Astrocyte (in vitro differentiated cells and primary cell): Measurements from ENCODE around the gene USP20. TPM values are rescaled to one million over a fixed set of nuclear protein-coding genes. Genes with fewer than 3 reads are reported as not detected.

ENCODE experiments used
- DNase-seq: peaks from one replicate; pipeline ENCODE4 v3.0.0-alpha.2; 2010; ENCODE audit warnings: low read depth
- FAIRE-seq: peaks from 2 replicates; lab custom pipeline; 2011; peaks lifted over from hg19 to GRCh38; lab: Jason Lieb, UNC
- H2AFZ ChIP-seq: 2 replicates; pipeline ENCODE4 v1.6.0; 2012; ENCODE audit warnings: low read depth, low read length, inconsistent platforms
- H3K27ac ChIP-seq: 2 replicates; pipeline ENCODE4 v1.5.1; 2011; ENCODE audit warnings: low read depth, low read length, inconsistent platforms
- H3K27me3 ChIP-seq: 2 replicates; pipeline ENCODE4 v1.6.0; 2011; ENCODE audit warnings: low read length, inconsistent platforms; ENCODE audit not compliant: insufficient read depth
- H3K36me3 ChIP-seq: 2 replicates; pipeline ENCODE4 v1.5.1; 2011; ENCODE audit warnings: low read length, inconsistent platforms; ENCODE audit not compliant: insufficient read depth
- H3K4me1 ChIP-seq: 2 replicates; pipeline ENCODE4 v1.5.1; 2011; ENCODE audit warnings: low read length, inconsistent platforms; ENCODE audit not compliant: insufficient read depth
- H3K4me2 ChIP-seq: 2 replicates; pipeline ENCODE4 v1.6.0; 2012; ENCODE audit warnings: low read length, inconsistent platforms
- H3K4me3 ChIP-seq: 2 replicates; pipeline ENCODE4 v1.5.1; 2011; ENCODE audit warnings: low read depth, mild to moderate bottlenecking, low read length, inconsistent platforms; ENCODE audit not compliant: insufficient read depth
- H3K79me2 ChIP-seq: 2 replicates; pipeline ENCODE4 v1.6.0; 2012; ENCODE audit warnings: mild to moderate bottlenecking, low read length, inconsistent platforms; ENCODE audit not compliant: insufficient read depth
- H3K9ac ChIP-seq: 2 replicates; pipeline ENCODE4 v1.6.0; 2012; ENCODE audit warnings: mild to moderate bottlenecking, low read length, inconsistent platforms
- H3K9me3 ChIP-seq: 2 replicates; pipeline ENCODE4 v1.5.1; 2012; ENCODE audit warnings: low read depth, mild to moderate bottlenecking, low read length, inconsistent platforms; ENCODE audit not compliant: insufficient read depth
- H4K20me1 ChIP-seq: 2 replicates; pipeline ENCODE4 v1.6.0; 2012; ENCODE audit warnings: low read length, inconsistent platforms; ENCODE audit not compliant: insufficient read depth
- H3K27ac Mint-ChIP-seq: one replicate; pipeline ENCODE4 v1.8.0; 2021; ENCODE audit warnings: mild to moderate bottlenecking, mixed read lengths; ENCODE audit not compliant: unreplicated experiment
- H3K27me3 Mint-ChIP-seq: one replicate; pipeline ENCODE4 v1.8.0; 2021; ENCODE audit warnings: low read depth, mixed read lengths; ENCODE audit not compliant: unreplicated experiment
- H3K36me3 Mint-ChIP-seq: one replicate; pipeline ENCODE4 v1.8.0; 2021; ENCODE audit warnings: low read depth, mixed read lengths; ENCODE audit not compliant: unreplicated experiment
- H3K4me1 Mint-ChIP-seq: one replicate; pipeline ENCODE4 v1.8.0; 2021; ENCODE audit warnings: low read depth, mixed read lengths; ENCODE audit not compliant: unreplicated experiment
- H3K4me3 Mint-ChIP-seq: one replicate; pipeline ENCODE4 v1.8.0; 2021; ENCODE audit warnings: mild to moderate bottlenecking, moderate library complexity, mixed read lengths; ENCODE audit not compliant: unreplicated experiment
- H3K9me3 Mint-ChIP-seq: one replicate; pipeline ENCODE4 v1.8.0; 2021; ENCODE audit warnings: mild to moderate bottlenecking, mixed read lengths; ENCODE audit not compliant: unreplicated experiment
- EZH2 ChIP-seq: IDR thresholded peaks from 2 replicates; pipeline ENCODE4 v1.6.1; 2012; ENCODE audit warnings: mild to moderate bottlenecking, low read length, inconsistent platforms; ENCODE audit not compliant: insufficient read depth
- total RNA-seq: library from RNA; stranded (reverse); gene quantifications from 2 replicates; pipeline ENCODE4 v1.2.1, GENCODE V29; 2021
- TF ChIP-seq, protein P1 (sequence below): IDR thresholded peaks from 2 replicates; pipeline ENCODE4 v1.5.1; 2011; ENCODE audit warnings: low read depth, mild to moderate bottlenecking, inconsistent platforms, low read length, moderate library complexity; ENCODE audit not compliant: insufficient read depth

The USP20 gene
- total RNA-seq, 1 donor from 2014 or later = 24.1 TPM

DNA sequence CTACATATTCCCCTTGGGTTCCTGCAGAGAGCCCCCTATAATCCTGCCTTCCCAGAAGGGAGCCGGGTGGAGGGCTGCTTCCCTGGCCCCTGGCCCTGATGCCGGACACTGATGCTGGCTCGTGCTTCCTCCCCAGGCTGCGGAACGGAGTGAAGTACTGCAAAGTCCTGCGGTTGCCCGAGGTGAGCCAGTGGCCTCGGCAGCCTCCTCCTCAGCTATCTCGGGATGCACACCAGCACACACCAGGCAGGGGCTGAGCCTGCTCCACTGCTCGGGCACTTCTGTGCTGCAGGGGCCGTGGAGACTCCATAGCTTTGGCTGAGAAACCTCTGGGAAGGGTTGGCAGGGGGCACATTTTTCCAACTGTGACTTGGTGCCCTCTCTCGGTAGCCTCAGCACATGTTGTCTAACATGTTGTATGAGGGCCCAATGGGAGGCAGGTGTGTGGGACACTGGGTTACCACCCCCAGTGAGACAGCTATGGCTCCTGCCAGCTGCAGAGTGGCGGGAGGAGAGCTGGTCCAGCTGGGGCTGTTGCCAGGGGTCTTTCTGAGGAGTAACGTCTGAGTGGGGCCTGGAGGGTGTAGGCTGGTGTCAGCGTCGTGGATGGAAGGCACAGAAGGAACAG, 38.4 kb downstream of the USP20 start:
- no peak overlapping the region for H3K27ac Mint-ChIP-seq
- H3K9me3 Mint-ChIP-seq = no peaks in the 10 kb centered on the region
- no peaks in the 10 kb centered on the region for H3K4me1 Mint-ChIP-seq

DNA sequence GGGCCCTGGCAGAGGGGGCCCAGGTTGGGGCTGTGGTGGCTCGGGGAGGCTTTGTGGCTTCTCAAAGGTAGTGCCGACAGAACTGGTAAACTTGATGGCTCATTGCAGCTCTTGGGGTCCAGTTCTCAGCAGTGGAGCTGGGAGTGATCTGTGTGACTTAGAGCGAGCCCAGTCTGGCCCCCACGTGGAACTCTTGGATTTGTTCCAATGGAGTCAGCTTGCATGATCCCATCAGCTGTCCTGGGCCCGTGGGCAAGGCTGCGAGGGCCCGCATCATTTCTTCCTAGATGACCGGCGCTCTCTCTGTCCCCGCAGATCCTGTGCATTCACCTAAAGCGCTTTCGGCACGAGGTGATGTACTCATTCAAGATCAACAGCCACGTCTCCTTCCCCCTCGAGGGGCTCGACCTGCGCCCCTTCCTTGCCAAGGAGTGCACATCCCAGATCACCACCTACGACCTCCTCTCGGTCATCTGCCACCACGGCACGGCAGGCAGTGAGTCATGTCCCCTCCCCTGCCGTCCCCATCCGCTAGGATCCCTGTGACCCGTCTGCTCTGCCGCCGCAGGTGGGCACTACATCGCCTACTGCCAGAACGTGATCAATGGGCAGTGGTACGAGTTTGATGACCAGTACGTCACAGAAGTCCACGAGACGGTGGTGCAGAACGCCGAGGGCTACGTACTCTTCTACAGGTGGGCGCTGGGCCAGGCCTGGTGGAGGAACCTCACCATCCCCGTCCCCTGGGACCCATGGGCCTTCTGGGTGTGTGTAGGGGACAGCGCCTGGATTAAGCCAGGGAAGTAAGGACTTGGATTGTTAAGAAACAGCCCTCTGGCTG, 39.2 kb downstream of the USP20 start:
- Histone ChIP-seq H3K79me2 (no peaks in the 10 kb centered on the region), H3K4me1 (no peaks in the 10 kb centered on the region), H4K20me1 (no peaks in the 10 kb centered on the region), H2AFZ (no peak overlapping the region), H3K9ac (no peak overlapping the region), H3K4me3 (no peak overlapping the region), H3K27me3 (no peaks in the 10 kb centered on the region), H3K9me3 (no peaks in the 10 kb centered on the region), H3K36me3 (peaks cover 2% of the 10 kb centered on the region), H3K4me2 (no peak overlapping the region), H3K27ac (no peak overlapping the region)
- Mint-ChIP-seq H3K4me1 (no peaks in the 10 kb centered on the region), H3K36me3 (peaks cover 17% of the 10 kb centered on the region), H3K4me3 (no peak overlapping the region), H3K27ac (no peak overlapping the region), H3K9me3 (no peaks in the 10 kb centered on the region), H3K27me3 (no peaks in the 10 kb centered on the region)
- DNase-seq (no peak), FAIRE-seq (no peak)
- TF ChIP-seq EZH2 = no peak
- TF ChIP-seq, protein P1, sequence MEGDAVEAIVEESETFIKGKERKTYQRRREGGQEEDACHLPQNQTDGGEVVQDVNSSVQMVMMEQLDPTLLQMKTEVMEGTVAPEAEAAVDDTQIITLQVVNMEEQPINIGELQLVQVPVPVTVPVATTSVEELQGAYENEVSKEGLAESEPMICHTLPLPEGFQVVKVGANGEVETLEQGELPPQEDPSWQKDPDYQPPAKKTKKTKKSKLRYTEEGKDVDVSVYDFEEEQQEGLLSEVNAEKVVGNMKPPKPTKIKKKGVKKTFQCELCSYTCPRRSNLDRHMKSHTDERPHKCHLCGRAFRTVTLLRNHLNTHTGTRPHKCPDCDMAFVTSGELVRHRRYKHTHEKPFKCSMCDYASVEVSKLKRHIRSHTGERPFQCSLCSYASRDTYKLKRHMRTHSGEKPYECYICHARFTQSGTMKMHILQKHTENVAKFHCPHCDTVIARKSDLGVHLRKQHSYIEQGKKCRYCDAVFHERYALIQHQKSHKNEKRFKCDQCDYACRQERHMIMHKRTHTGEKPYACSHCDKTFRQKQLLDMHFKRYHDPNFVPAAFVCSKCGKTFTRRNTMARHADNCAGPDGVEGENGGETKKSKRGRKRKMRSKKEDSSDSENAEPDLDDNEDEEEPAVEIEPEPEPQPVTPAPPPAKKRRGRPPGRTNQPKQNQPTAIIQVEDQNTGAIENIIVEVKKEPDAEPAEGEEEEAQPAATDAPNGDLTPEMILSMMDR = no peak

More for the DNA sequence above, 38.4 kb downstream of the USP20 start:
- Mint-ChIP-seq H3K4me3 (no peak overlapping the region), H3K27me3 (no peaks in the 10 kb centered on the region), H3K36me3 (peaks cover 17% of the 10 kb centered on the region)
- Histone ChIP-seq H3K4me1 (no peaks in the 10 kb centered on the region), H2AFZ (no peak overlapping the region), H3K27ac (no peak overlapping the region), H3K79me2 (no peaks in the 10 kb centered on the region), H3K27me3 (no peaks in the 10 kb centered on the region), H3K9ac (no peak overlapping the region), H4K20me1 (no peaks in the 10 kb centered on the region), H3K9me3 (no peaks in the 10 kb centered on the region), H3K4me3 (no peak overlapping the region), H3K36me3 (peaks cover 2% of the 10 kb centered on the region), H3K4me2 (no peak overlapping the region)
- TF ChIP-seq, protein P1 = no peak
- FAIRE-seq (no peak), DNase-seq (no peak)
